HG03097 (cell line): ENCODE results near the gene CADPS2.

Experiments
- ATAC-seq: cut with Tn5 transposase; IDR thresholded peaks from one replicate; pipeline ENCODE4 v1.9.1; 2021; ENCODE audit not compliant: unreplicated experiment, low FRiP score

CADPS2 gene

GRCh38 chr7:122470859-122471258, 415.4 kb downstream of the CADPS2 start:
- ATAC-seq = no peak

DNA sequence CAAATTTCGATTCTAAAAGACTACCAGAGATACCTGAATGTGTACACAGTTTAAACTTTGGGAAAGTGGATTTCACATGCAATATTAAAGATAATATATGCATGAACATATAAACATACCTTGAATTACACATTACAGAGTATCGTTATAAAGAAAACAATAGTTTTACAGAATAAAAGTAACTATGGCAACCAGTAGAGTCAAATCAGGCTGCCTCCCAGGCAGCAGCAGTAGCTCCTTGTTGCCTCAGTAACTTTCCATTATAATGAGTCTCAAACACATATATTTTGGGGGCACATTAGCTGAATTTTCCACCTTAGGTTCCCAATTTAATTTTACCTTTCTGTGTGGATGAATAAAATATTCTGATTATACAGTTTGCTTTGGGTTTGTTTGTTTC, 417.3 kb downstream of the CADPS2 start:
- no peak for ATAC-seq

- ATAC-seq = no peak
Measured at GRCh38 chr7:122467661-122468449, 418.4 kb downstream of the CADPS2 start.

DNA sequence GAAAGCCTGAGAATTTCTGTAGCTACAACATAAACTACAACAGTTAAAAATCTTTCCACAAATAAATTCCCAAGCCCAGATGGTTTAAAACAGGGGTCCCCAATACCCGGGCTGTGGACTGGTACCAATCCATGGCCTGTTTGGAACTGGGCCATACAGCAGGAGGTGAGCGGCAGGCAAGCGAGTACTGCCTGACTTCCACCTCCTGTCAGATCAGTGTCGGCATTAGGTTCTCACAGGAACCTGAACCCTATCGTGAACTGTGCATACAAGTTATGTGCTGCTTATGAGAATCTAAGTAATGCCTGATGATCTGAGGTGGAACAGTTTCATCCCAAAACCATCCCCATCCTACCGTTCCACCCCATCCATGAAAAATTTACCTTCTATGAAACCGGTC, 421.0 kb downstream of the CADPS2 start:
- no peak for ATAC-seq

DNA sequence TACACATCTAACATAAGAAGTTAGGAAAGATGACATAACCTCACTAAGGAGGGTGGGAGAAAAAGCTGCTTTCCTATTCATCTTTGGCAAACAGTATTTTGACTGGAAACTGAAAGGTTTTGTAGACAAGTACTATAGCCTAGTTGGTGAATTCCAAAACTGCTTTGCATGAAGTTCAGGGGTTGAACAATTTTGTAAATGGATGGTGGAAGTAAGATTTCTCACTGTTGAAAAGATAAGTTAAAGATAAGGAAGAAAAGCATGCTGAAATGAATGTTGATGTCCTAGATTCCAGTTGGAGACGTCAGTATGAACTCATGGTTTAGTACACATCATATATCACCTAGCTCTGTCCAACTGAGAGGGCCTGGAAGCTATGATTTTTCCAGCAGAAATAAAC, 422.6 kb downstream of the CADPS2 start:
- no peak for ATAC-seq

GRCh38 chr7:122460936-122461335, 425.3 kb downstream of the CADPS2 start:
- ATAC-seq = no peak

DNA sequence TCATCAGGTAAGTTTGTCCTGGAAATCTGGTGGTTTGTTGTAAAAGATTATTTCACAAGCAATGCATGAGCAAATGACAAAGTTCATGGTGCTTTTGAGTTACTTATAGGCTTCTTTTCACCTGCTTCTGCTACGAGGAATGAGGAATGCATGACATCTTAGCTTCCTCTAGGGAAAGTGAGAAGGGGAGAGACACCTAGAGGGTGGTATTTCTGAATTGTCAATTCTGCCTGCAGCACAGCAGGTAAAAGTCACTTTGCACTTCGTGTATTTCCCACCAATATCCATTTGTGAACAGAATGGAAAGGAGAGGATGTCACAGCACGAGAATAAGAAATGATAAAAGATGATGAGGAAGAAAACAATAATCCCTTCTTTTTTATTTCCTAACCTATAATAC, 428.3 kb downstream of the CADPS2 start:
- no peak for ATAC-seq

DNA sequence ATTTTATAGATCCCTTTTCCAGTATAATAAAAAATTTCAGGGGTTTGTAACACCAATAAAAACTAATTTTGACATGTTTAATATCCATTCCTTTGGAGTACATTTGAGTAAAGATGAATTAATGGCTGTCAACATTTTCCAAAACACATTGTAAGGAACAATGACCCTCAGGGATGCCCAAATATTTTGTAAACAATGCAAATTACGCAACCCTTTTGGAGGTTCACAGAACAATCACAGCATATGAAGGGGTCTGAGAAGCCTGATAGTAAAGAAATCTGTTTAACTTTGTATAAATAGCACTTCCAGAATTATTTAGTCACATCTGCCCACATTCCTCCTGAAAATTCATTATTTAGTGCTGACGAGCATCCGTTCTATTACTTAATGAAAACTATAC, 428.9 kb downstream of the CADPS2 start:
- ATAC-seq = no peak

- no peak for ATAC-seq
Measured at GRCh38 chr7:122454776-122455507, 431.3 kb downstream of the CADPS2 start.

- no peak for ATAC-seq
Measured at GRCh38 chr7:122453432-122453831, 432.8 kb downstream of the CADPS2 start.

DNA sequence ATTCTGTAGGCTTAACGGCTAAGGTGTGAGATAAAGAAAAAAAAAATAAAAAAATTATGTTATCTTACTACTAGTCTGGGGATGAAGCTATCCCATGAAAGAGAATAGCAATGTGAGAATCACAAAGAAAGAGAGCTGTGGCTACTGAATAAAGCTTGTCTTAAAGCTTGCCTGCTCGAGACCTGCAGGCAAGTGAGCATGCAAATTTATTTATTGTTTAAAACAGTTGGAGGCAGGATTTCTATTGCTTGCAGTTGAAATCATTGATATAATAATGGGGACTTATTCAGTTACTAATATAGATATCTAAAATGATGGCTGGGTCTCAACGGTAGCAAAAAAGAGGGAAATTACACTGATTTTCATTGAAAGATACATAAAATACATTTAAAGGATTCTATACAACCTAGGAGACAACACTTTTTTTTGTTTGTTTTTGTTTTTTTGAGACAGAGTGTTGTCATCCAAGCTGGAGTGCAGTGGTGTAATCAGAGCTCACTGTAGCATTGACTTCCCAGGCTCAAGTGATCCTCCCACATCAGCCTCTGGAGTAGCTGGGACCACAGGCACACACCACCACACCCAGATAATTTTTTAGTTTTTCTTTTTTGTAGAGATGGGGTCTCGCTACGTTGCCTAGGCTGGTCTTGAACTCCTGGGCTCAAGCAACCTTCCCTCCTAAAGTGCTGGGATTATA, 437.2 kb downstream of the CADPS2 start:
- no peak for ATAC-seq

- ATAC-seq = no peak
Measured at GRCh38 chr7:122442929-122443328, 443.3 kb downstream of the CADPS2 start.

DNA sequence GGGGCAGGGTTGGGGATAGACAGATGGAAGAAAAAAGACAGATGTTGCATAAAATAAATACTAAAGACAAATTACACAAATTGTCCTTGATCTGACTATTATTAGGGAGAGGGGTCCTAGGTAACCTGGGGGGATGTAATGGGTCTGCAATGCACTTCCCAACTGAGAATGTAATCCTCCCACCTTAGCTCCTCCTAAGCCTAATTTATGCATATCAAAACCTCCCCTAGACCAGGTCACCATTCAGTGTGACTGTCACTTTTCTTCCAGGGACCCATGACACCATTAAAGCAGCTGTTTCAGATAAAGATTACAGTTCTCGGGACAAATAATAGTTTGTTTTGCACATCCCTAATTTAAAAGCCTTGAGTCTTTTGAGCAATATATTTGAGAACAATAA, 447.8 kb downstream of the CADPS2 start:
- no peak for ATAC-seq

- no peak for ATAC-seq
Measured at GRCh38 chr7:122438006-122438405, 448.3 kb downstream of the CADPS2 start.

GRCh38 chr7:122433765-122434164, 452.5 kb downstream of the CADPS2 start:
- ATAC-seq = no peak

- no peak for ATAC-seq
Measured at GRCh38 chr7:122430710-122431109, 455.6 kb downstream of the CADPS2 start.

DNA sequence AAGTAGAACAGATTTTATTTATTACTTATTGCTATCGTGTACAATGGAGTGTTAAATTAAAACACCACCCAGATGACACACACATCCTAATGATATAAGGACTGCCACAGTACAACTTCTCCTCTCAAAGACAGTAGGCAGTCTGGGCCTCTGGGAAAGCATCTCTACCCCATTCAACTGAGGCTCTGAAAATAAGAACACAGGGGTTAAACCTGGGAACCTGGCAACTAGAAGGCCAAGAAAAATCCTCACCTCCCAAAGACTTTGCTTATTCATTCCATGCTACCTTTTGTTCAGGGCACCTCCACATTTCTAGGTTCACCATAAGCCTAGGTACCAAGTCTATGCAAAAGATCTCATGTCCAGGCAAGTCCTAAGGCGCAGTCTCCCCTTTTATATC, 456.3 kb downstream of the CADPS2 start:
- no peak for ATAC-seq

- ATAC-seq = no peak
Measured at GRCh38 chr7:122425731-122426130, 460.5 kb downstream of the CADPS2 start.

GRCh38 chr7:122423591-122423990, 462.7 kb downstream of the CADPS2 start:
- ATAC-seq = no peak

GRCh38 chr7:122416336-122416735, 469.9 kb downstream of the CADPS2 start:
- ATAC-seq = no peak

GRCh38 chr7:122415510-122415909, 470.8 kb downstream of the CADPS2 start:
- ATAC-seq = no peak

- no peak for ATAC-seq
Measured at GRCh38 chr7:122413339-122413738, 472.9 kb downstream of the CADPS2 start.
